Heart left ventricle (tissue), 16 donors: ENCODE measurements around the gene LIPK. TPM values are rescaled to one million over a fixed set of nuclear protein-coding genes. Genes with fewer than 3 reads are reported as not detected.
"Not testable (repeated sequence)": the region's sequence is repeated elsewhere in the genome, so short reads cannot be mapped to it uniquely, and the experiment has no call there.

Experiments used
- ATAC-seq, 4 donors: fragments of 200-7000 bp; cut with Tn5 transposase; one replicate each; pipeline ENCODE4 v1.9.1; 2020 to 2022; ENCODE audit warnings: moderate library complexity in 4 of 4, mild to moderate bottlenecking in 3 of 4, moderate number of reproducible peaks in 1 of 4
- DNase-seq, 5 donors: peaks; one replicate each; pipeline ENCODE4 v3.0.0-alpha.2; 2020
- H3K27ac ChIP-seq, 12 donors: fragments of 200-600 bp; sonication (generic) in 4 of 12; one replicate each; pipeline versions ENCODE4 v1.5.0 to v1.8.0; 2016 to 2022; ENCODE audit warnings: mild to moderate bottlenecking in 2 of 12
- H3K27me3 ChIP-seq, 9 donors: fragments of 200-600 bp; sonication (generic) in 2 of 9; one replicate each; pipeline versions ENCODE4 v1.5.1 to v1.8.0; 2016 to 2022; ENCODE audit warnings: mild to moderate bottlenecking in 3 of 9
- H3K36me3 ChIP-seq, 9 donors: fragments of 200-600 bp; sonication (generic) in 2 of 9; one replicate each; pipeline versions ENCODE4 v1.5.0 to v1.8.0; 2018 to 2022; ENCODE audit warnings: mild to moderate bottlenecking in 2 of 9
- H3K4me1 ChIP-seq, 12 donors: fragments of 200-600 bp; sonication (generic) in 4 of 12; one replicate each; pipeline versions ENCODE4 v1.5.0 to v1.8.0; 2016 to 2022; ENCODE audit warnings: mild to moderate bottlenecking in 3 of 12
- H3K4me3 ChIP-seq, 12 donors: fragments of 200-600 bp; sonication (generic) in 4 of 12; one replicate each; pipeline versions ENCODE4 v1.5.0 to v1.8.0; 2017 to 2022; ENCODE audit warnings: mild to moderate bottlenecking in 9 of 12, moderate library complexity in 4 of 12
- H3K9me3 ChIP-seq, 12 donors: fragments of 200-600 bp; sonication (generic) in 4 of 12; one replicate each; pipeline versions ENCODE4 v1.5.0 to v1.8.0; 2016 to 2022; ENCODE audit warnings: mild to moderate bottlenecking in 1 of 12
- CTCF ChIP-seq, 12 donors: fragments of 200-600 bp; sonication (generic) in 4 of 12; IDR thresholded peaks; one replicate each; pipeline versions ENCODE4 v1.5.0 to v1.8.0; 2018 to 2022; ENCODE audit warnings: antibody characterized with exemption in 12 of 12, mild to moderate bottlenecking in 5 of 12
- POLR2A ChIP-seq, 2 donors: fragments of 450-650 bp; IDR thresholded peaks; one replicate each; pipeline ENCODE4 v1.6.1; 2017; ENCODE audit warnings: antibody characterized with exemption in 2 of 2, mild to moderate bottlenecking in 2 of 2, moderate library complexity in 2 of 2
- WGBS, 4 donors: extraction: QIAGEN DNeasy Blood & Tissue Kit in 2 of 4; methylation state at CpG; one replicate each; pipeline versions ENCODE4 v1.1.5 to v1.1.7; 2013 to 2018; 5-methylcytosine and 5-hydroxymethylcytosine counted together
- intact Hi-C, 10 donors: fragments of 100-400 bp; cut with DNase I; formaldehyde crosslinking; loops; one replicate each; pipeline versions ENCODE4 v1.11.1 to v1.14.2; 2022
- polyA plus RNA-seq, 2 donors: library from polyadenylated mRNA; stranded (reverse); fragments of 200-250 nt; gene quantifications; one replicate each; pipeline ENCODE4 v1.2.3, GENCODE V29; 2013
- total RNA-seq, 9 donors: library from RNA; depleted of rRNA in 2 of 9; stranded (reverse); fragments of >200 nt in 2 of 9; fragmentation: NEBNext Ultra II Directional in 3 of 9; extraction: Animal tissue kit (Norgen Biotek cat#: 25700) in 3 of 9; gene quantifications; one replicate each; pipeline versions ENCODE4 v1.1.0 to v1.2.4, GENCODE V29; 2016 to 2023
- donor health status: ischemic (EF 13 %, LVEDD 7.1; RV severe dilation, severe dysfunction).
- donor health status: healthy with polysubstance abuse.
- donor health status: DM: no; HTN: yes; CAD: no.
- donor health status: DM: no; HTN: no; CAD: no.
- donor health status: ischemic (EF 25% LVEDD 6.9; RV normal size, moderate dysfunction).
- donor health status: ischemic (EF 25% LVEDD 5.7; RV mildly dilated, moderate dysfunction).
- donor health status: healthy.
- donor health status: DM: yes; HTN: yes; CAD: no.
- donor health status: ischemic (EF 35%, LVEDD 5.7; RV mildly dilated, moderate dysfunction).
- donor health status: nonischemic (EF 11% LVEDD 7.7; RV severe dilation, severe dysfunction).
- donor health status: DM: yes; HTN: yes; CAD: no.
- donor health status: PGD.
- donor health status: ischemic (EF 29% LVEDD 5.4; RV normal size, mild dysfunction).
- donor health status: nonischemic (EF 23%, LVEDD 6.1; RV moderate dilation, normal function).

Gene LIPK
- total and polyA plus RNA-seq, 11 donors: not detected

- H3K36me3 ChIP-seq: no peaks in the 10 kb centered on the region
- H3K27ac ChIP-seq: no peak overlapping the region
- 74 to 79% (median 75%) methylated on average over 4 of the region's 4 CpGs for WGBS, 4 donors
- intact Hi-C loops: no loop called here
- ATAC-seq (no peak), DNase-seq (no peak)
- H3K9me3 ChIP-seq: no peaks in the 10 kb centered on the region
- no peak overlapping the region for H3K4me3 ChIP-seq
- no peaks in the 10 kb centered on the region for H3K4me1 ChIP-seq
- TF ChIP-seq POLR2A (IDR thresholded peaks at IDR 0.05): no peak
- no peak for TF ChIP-seq CTCF (IDR thresholded peaks at IDR 0.05)
- peaks cover 0 to 2% (median 0%) of the 10 kb centered on the region in 9 donors for H3K27me3 ChIP-seq
These were observed 3.0 kb upstream of the LIPK start for GRCh38 chr10:88702848-88703597.

- no peak overlapping the region for H3K4me3 ChIP-seq
- no peaks in the 10 kb centered on the region for H3K27me3 ChIP-seq
- no peaks in the 10 kb centered on the region for H3K4me1 ChIP-seq
- no peaks in the 10 kb centered on the region for H3K36me3 ChIP-seq
- TF ChIP-seq CTCF (IDR thresholded peaks at IDR 0.05) (no peak), POLR2A (IDR thresholded peaks at IDR 0.05) (no peak)
- no peaks in the 10 kb centered on the region for H3K9me3 ChIP-seq
- no peak for DNase-seq
- intact Hi-C loops: no loop called here
- no peak overlapping the region for H3K27ac ChIP-seq
- ATAC-seq: no peak
- 52 to 58% (median 57%) methylated on average over 2 of the region's 2 CpGs for WGBS, 4 donors
These were observed 1.5 kb downstream of the LIPK start for GRCh38 chr10:88707429-88708155.

- H3K4me3 ChIP-seq, ATAC-seq, H3K27ac ChIP-seq, H3K27me3 ChIP-seq, H3K4me1 ChIP-seq, H3K9me3 ChIP-seq, DNase-seq, intact Hi-C loops, H3K36me3 ChIP-seq: not testable (repeated sequence)
- WGBS, 4 donors: 42 to 52% (median 48%) methylated on average over 6 of the region's 6 CpGs
These were observed 3.3 kb downstream of the LIPK start for GRCh38 chr10:88709361-88709760.

GRCh38 chr10:88715517-88715916, 9.5 kb downstream of the LIPK start:
- ATAC-seq (no peak), DNase-seq (no peak)
- 88 to 95% (median 91%) methylated on average over 1 of the region's 1 CpG for WGBS, 4 donors
- no peak overlapping the region for H3K4me3 ChIP-seq
- no peaks in the 10 kb centered on the region for H3K9me3 ChIP-seq
- no peaks in the 10 kb centered on the region for H3K4me1 ChIP-seq
- no peaks in the 10 kb centered on the region for H3K36me3 ChIP-seq
- TF ChIP-seq POLR2A (IDR thresholded peaks at IDR 0.05): no peak
- TF ChIP-seq CTCF (IDR thresholded peaks at IDR 0.05): no peak
- peaks cover 0 to 14% (median 0%) of the 10 kb centered on the region in 9 donors for H3K27me3 ChIP-seq
- H3K27ac ChIP-seq: no peak overlapping the region
- intact Hi-C loops: no loop called here
